K562 (cell line): Measurements from ENCODE around the gene ODAD2. TPM values are rescaled to one million over a fixed set of nuclear protein-coding genes. Genes with fewer than 3 reads are reported as not detected.
A peak's percentile ranks its signal among the peaks of the same experiment; 100 is the strongest.

Experiments
- PURB ChIP-seq: sonication (generic); formaldehyde crosslinking; IDR thresholded peaks from 2 replicates; pipeline ENCODE4 v1.9.0; 2021; ENCODE audit warnings: low read depth, mild to moderate bottlenecking, missing genetic modification reagents
- ZBTB40 ChIP-seq, 2 experiments: fragments of 450-650 bp in 1 of 2; sonication (generic) in 1 of 2; formaldehyde crosslinking in 1 of 2; IDR thresholded peaks; 2 replicates each; pipeline versions ENCODE4 v1.7.1 to v1.9.0; 2016 to 2022; ENCODE audit warnings: inconsistent platforms in 1 of 2, mild to moderate bottlenecking in 1 of 2, missing genetic modification reagents in 1 of 2
- polyA plus RNA-seq, 8 experiments: library from polyadenylated mRNA; depleted of rRNA in 4 of 8; stranded (reverse) in 5 of 8; unstranded in 3 of 8; fragments of >200 nt; fragmentation: Nextera tagmentation in 2 of 8; fragmentation: Illumina TruSeq in 1 of 8; extraction: Ambion mirVana in 2 of 8; extraction: Trizol in 1 of 8; gene quantifications; 2 replicates each; pipeline versions ENCODE4 v1.2.1 to v1.2.3, GENCODE V29; 2011 to 2014; ENCODE audit warnings: inconsistent platforms in 1 of 8, missing spikeins in 1 of 8
- total RNA-seq, 7 experiments: library from RNA; depleted of rRNA in 6 of 7; stranded (reverse); fragments of >200 nt in 6 of 7; fragmentation: Illumina TruSeq in 2 of 7; extraction: Trizol in 2 of 7; gene quantifications; 2 replicates each; pipeline versions ENCODE4 v1.2.1 to v1.2.3, GENCODE V29; 2011 to 2021; ENCODE audit warnings: low replicate concordance in 1 of 7

The ODAD2 gene
- total and polyA plus RNA-seq, 9 of the 15 experiments (the other 6 are each of a cell fraction or from before 2014, with no cell fraction given) = not detected

- 0 out of 2 replicates have a peak, but pooled peaks have one; percentile 26 for TF ChIP-seq ZBTB40 (IDR thresholded peaks at IDR 0.05)
- TF ChIP-seq ZBTB40 (CRISPR knock-in tag; IDR thresholded peaks at IDR 0.05) = no peak
- TF ChIP-seq PURB (CRISPR knock-in tag) = no peak
- TF ChIP-seq, all 486 proteins: peak for 2
Measured at GRCh38 chr10:28020993-28021982, 22.4 kb upstream of the ODAD2 start (continued).
